Measurements from ENCODE around the gene GSTP1.
"Not testable (repeated sequence)": the region's sequence is repeated elsewhere in the genome, so short reads cannot be mapped to it uniquely, and the experiment has no call there.

Gene GSTP1

DNA sequence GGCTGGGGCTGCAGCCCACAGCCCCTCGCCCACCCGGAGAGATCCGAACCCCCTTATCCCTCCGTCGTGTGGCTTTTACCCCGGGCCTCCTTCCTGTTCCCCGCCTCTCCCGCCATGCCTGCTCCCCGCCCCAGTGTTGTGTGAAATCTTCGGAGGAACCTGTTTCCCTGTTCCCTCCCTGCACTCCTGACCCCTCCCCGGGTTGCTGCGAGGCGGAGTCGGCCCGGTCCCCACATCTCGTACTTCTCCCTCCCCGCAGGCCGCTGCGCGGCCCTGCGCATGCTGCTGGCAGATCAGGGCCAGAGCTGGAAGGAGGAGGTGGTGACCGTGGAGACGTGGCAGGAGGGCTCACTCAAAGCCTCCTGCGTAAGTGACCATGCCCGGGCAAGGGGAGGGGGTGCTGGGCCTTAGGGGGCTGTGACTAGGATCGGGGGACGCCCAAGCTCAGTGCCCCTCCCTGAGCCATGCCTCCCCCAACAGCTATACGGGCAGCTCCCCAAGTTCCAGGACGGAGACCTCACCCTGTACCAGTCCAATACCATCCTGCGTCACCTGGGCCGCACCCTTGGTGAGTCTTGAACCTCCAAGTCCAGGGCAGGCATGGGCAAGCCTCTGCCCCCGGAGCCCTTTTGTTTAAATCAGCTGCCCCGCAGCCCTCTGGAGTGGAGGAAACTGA is 731 bp downstream of the GSTP1 start:
- H3K4me1 Mint-ChIP-seq = peaks cover 44% of the 10 kb centered on the region
- peak overlapping the region; percentile 85 for H3K4me3 Mint-ChIP-seq
- no peaks in the 10 kb centered on the region for H3K27me3 Mint-ChIP-seq
- no peaks in the 10 kb centered on the region for H3K9me3 Mint-ChIP-seq
- H3K27ac Mint-ChIP-seq = peak overlapping the region; percentile 84
- peaks cover 10% of the 10 kb centered on the region for H3K36me3 Mint-ChIP-seq

DNA sequence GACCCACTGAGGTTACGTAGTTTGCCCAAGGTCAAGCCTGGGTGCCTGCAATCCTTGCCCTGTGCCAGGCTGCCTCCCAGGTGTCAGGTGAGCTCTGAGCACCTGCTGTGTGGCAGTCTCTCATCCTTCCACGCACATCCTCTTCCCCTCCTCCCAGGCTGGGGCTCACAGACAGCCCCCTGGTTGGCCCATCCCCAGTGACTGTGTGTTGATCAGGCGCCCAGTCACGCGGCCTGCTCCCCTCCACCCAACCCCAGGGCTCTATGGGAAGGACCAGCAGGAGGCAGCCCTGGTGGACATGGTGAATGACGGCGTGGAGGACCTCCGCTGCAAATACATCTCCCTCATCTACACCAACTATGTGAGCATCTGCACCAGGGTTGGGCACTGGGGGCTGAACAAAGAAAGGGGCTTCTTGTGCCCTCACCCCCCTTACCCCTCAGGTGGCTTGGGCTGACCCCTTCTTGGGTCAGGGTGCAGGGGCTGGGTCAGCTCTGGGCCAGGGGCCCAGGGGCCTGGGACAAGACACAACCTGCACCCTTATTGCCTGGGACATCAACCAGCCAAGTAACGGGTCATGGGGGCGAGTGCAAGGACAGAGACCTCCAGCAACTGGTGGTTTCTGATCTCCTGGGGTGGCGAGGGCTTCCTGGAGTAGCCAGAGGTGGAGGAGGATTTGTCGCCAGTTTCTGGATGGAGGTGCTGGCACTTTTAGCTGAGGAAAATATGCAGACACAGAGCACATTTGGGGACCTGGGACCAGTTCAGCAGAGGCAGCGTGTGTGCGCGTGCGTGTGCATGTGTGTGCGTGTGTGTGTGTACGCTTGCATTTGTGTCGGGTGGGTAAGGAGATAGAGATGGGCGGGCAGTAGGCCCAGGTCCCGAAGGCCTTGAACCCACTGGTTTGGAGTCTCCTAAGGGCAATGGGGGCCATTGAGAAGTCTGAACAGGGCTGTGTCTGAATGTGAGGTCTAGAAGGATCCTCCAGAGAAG is 1.6 kb downstream of the GSTP1 start:
- no peaks in the 10 kb centered on the region for H3K27me3 Mint-ChIP-seq
- H3K36me3 Mint-ChIP-seq = peaks cover 10% of the 10 kb centered on the region
- H3K9me3 Mint-ChIP-seq = no peaks in the 10 kb centered on the region
- peak overlapping the region; percentile 84 for H3K27ac Mint-ChIP-seq
- H3K4me3 Mint-ChIP-seq = peak overlapping the region; percentile 85
- H3K4me1 Mint-ChIP-seq = peaks cover 36% of the 10 kb centered on the region

DNA sequence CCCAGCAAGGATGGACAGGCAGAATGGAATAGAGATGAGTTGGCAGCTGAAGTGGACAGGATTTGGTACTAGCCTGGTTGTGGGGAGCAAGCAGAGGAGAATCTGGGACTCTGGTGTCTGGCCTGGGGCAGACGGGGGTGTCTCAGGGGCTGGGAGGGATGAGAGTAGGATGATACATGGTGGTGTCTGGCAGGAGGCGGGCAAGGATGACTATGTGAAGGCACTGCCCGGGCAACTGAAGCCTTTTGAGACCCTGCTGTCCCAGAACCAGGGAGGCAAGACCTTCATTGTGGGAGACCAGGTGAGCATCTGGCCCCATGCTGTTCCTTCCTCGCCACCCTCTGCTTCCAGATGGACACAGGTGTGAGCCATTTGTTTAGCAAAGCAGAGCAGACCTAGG is 2.3 kb downstream of the GSTP1 start:
- peaks cover 32% of the 10 kb centered on the region for H3K4me1 Mint-ChIP-seq
- peaks cover 10% of the 10 kb centered on the region for H3K36me3 Mint-ChIP-seq
- H3K27ac Mint-ChIP-seq = no peak overlapping the region
- no peaks in the 10 kb centered on the region for H3K27me3 Mint-ChIP-seq
- H3K9me3 Mint-ChIP-seq = no peaks in the 10 kb centered on the region
- no peak overlapping the region for H3K4me3 Mint-ChIP-seq

DNA sequence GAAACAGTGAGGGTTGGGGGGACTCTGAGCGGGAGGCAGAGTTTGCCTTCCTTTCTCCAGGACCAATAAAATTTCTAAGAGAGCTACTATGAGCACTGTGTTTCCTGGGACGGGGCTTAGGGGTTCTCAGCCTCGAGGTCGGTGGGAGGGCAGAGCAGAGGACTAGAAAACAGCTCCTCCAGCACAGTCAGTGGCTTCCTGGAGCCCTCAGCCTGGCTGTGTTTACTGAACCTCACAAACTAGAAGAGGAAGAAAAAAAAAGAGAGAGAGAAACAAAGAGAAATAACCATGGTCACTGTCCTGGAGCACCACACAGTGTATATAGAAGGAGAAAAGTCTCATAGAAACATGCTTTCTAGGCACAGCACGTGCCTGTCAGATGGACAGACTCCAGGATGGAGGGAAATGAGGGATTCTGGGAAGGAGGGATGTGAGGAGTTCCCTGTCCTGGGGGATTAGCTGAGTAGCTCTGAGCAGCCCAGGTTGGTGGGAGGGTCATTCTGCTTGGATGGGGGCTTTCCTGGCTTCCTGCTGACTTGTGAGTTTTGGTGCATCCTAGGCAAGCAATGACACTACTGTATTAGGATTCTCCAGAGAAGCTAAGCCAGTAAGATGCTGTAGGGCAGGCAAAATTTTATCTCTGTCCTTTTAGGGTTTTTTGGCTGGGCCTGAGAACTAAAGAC is 3.1 kb downstream of the GSTP1 start:
- peaks cover 31% of the 10 kb centered on the region for H3K4me1 Mint-ChIP-seq
- H3K36me3 Mint-ChIP-seq = peaks cover 10% of the 10 kb centered on the region
- H3K27me3 Mint-ChIP-seq = no peaks in the 10 kb centered on the region
- H3K9me3 Mint-ChIP-seq = no peaks in the 10 kb centered on the region
- H3K27ac Mint-ChIP-seq = peak overlapping the region; percentile 14
- H3K4me3 Mint-ChIP-seq = no peak overlapping the region

DNA sequence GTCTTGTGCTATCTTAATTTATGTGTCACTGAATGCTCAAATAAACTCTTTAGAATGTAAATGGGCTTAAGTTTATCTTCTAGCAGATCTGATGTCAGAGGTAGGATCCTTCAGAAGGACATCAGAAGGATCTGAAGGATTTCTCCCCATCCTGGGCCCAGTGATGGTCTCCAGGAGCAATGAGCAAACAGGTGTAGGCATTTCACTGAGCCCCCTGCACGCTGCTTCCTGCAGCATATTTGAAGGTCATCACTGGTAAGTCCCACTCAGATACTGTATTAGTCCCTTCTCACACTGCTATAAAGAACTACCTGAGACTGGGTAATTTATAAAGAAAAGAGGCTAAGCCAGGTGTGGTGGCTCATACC is 4.5 kb downstream of the GSTP1 start:
- H3K4me3 Mint-ChIP-seq = no peak overlapping the region
- H3K4me1 Mint-ChIP-seq = peaks cover 18% of the 10 kb centered on the region
- H3K27me3 Mint-ChIP-seq = no peaks in the 10 kb centered on the region
- no peaks in the 10 kb centered on the region for H3K9me3 Mint-ChIP-seq
- peaks cover 10% of the 10 kb centered on the region for H3K36me3 Mint-ChIP-seq
- H3K27ac Mint-ChIP-seq = no peak overlapping the region

DNA sequence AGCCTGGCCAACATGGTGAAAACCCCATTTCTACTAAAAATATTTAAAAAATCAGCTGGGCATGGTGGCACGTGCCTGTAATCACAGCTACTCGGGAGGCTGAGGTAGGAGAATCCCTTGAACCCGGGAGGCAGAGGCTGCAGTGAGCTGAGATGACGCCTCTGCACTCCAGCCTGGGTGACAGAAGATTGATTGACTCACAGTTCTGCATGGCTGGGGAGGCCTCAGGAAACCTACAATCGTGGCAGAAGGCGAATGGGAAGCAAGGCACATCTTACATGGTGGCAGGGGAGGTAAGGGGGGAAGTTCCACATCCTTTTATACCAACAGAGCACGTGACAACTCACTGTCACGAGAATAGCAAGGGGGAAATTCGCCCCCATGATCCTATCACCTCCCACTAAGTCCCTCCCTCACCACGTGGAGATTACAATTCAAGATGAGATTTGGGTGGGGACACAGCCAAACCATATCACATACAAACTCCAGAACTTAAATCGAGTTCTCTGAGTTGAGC is 5.3 kb downstream of the GSTP1 start:
- H3K27ac Mint-ChIP-seq = peak overlapping the region; percentile 46

DNA sequence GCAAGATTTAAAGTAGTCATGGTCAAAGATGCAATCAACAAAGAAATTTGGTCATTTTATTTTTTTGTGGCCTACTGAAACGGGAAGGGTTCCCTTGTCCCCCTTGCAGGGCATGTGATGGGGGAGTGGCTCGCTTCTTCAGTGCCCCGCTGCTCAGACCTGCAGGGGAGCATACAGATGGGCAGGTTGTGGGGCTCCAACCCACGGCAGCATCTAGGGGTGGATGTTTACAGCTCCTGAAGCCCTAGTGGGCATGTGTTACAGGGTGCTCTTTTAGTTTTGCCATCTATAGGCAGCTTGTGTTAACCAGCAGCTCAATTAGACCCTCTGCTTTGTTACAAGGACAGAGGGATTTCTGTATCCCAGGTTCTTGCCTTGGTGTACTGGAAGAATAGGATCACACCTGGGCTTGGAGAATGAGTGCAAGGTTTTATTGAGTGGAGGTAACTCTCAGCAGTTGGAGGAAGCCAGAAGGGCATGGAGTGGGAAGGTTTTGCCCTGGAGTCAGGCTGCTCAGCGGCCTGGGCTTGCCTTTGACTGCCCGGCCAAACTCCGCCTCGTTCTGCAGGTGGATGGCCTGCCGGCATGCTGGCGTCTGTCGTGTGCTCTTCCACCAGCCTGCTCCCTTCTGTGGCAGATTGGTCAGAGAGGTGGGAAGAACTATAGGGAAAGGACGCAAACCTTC is 9.4 kb downstream of the GSTP1 start:
- Mint-ChIP-seq H3K27ac (no peak overlapping the region), H3K9me3 (no peaks in the 10 kb centered on the region), H3K36me3 (no peaks in the 10 kb centered on the region), H3K4me1 (no peaks in the 10 kb centered on the region), H3K4me3 (no peak overlapping the region), H3K27me3 (no peaks in the 10 kb centered on the region)

More for the DNA sequence above, 5.3 kb downstream of the GSTP1 start:
- not testable (repeated sequence) for H3K27me3 Mint-ChIP-seq, H3K4me3 Mint-ChIP-seq, H3K9me3 Mint-ChIP-seq
- peaks cover 14% of the 10 kb centered on the region for H3K4me1 Mint-ChIP-seq
- H3K36me3 Mint-ChIP-seq = peaks cover 10% of the 10 kb centered on the region

DNA sequence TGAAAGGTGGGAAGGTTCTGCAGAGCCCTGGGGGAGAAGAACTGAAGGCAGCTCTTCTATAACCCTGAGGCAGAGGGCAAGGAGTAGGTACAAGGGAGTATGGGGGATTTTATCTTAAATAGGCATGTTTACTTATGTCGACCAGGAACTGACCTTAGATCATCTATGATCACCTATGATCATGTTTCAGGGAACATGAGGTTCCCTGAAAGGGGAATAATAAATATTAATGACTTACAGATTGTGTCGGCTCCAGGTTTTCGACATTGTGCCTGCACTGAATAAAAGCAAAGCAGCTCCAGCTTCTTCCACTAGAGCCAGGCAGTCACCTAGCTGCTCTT is 9.9 kb downstream of the GSTP1 start:
- H3K9me3 Mint-ChIP-seq = no peaks in the 10 kb centered on the region
- H3K27me3 Mint-ChIP-seq = no peaks in the 10 kb centered on the region
- no peaks in the 10 kb centered on the region for H3K4me1 Mint-ChIP-seq
- no peak overlapping the region for H3K4me3 Mint-ChIP-seq
- no peaks in the 10 kb centered on the region for H3K36me3 Mint-ChIP-seq
- H3K27ac Mint-ChIP-seq = no peak overlapping the region

DNA sequence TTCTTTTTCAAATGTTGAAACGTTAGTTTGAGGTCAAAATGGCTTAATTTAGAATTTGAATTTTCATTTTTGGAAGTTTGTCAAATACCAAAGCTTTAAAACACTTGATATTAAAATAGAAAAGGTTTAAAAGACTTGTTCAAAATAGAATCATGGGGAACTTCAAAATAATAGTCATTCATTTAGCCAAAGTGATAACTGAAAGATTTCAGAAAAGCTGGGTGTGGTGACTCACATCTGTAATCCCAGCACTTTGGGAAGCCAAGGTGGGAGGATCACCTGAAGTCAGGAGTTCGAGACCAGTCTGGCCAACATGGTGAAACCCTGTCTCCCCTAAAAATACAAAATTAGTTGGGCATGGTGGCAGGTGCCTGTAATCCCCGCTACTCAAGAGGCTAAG is 10.9 kb downstream of the GSTP1 start:
- Mint-ChIP-seq H3K4me3 (no peak overlapping the region), H3K4me1 (no peaks in the 10 kb centered on the region), H3K36me3 (no peaks in the 10 kb centered on the region), H3K27ac (no peak overlapping the region), H3K9me3 (no peaks in the 10 kb centered on the region), H3K27me3 (no peaks in the 10 kb centered on the region)

DNA sequence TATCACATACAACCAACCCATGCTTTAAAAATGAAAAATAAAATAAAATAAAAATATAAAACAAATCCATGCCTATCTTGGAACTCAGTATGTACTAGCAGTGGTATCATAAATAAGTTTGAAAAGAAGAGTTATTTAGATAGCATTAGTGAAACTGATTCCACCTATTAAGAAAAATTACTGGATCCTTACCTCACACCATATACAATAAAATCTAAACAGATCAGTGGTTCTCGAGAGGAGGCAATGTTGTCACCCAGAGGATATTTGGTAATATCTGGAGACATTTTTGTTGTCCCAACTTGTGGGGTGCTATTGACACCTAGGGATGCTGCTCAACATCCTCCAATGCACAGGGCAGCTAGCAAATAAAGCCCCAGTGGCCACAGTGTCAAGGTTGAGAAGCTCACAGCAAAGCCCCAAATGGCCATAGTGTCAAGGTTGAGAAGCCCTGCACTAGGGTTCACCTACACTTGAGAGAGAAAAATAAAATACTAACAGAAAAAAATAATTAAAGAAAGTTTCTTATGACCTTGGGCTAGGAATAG is 13.2 kb downstream of the GSTP1 start:
- Mint-ChIP-seq H3K4me3 (no peak overlapping the region), H3K4me1 (peaks cover 5% of the 10 kb centered on the region), H3K9me3 (no peaks in the 10 kb centered on the region), H3K36me3 (no peaks in the 10 kb centered on the region), H3K27ac (peak overlapping the region; percentile 62), H3K27me3 (peaks cover 5% of the 10 kb centered on the region)

DNA sequence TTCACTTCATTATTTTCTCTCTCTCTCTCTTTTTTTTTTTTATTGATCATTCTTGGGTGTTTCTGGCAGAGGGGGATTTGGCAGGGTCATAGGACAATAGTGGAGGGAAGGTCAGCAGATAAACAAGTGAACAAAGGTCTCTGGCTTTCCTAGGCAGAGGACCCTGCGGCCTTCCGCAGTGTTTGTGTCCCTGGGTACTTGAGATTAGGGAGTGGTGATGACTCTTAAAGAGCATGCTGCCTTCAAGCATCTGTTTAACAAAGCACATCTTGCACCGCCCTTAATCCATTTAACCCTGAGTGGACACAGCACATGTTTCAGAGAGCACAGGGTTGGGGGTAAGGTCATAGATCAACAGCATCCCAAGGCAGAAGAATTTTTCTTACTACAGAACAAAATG is 13.8 kb downstream of the GSTP1 start:
- not testable (repeated sequence) for H3K36me3 Mint-ChIP-seq, H3K27me3 Mint-ChIP-seq, H3K4me1 Mint-ChIP-seq, H3K27ac Mint-ChIP-seq, H3K4me3 Mint-ChIP-seq, H3K9me3 Mint-ChIP-seq

DNA sequence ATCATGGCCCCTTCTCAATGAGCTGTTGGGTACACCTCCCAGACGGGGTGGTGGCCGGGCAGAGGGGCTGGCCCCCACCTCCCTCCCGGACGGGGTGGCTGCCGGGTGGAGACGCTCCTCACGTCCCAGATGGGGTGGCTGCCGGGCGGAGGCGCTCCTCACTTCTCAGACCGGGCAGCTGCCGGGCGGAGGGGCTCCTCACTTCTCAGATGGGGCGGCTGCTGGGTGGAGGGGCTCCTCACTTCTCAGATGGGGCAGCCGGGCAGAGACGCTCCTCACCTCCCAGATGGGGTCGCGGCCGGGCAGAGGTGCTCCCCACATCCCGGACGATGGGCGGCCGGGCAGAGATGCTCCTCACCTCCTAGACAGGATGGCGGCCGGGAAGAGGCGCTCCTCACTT is 14.4 kb downstream of the GSTP1 start:
- not testable (repeated sequence) for H3K27ac Mint-ChIP-seq, H3K4me1 Mint-ChIP-seq, H3K4me3 Mint-ChIP-seq, H3K9me3 Mint-ChIP-seq, H3K36me3 Mint-ChIP-seq, H3K27me3 Mint-ChIP-seq

DNA sequence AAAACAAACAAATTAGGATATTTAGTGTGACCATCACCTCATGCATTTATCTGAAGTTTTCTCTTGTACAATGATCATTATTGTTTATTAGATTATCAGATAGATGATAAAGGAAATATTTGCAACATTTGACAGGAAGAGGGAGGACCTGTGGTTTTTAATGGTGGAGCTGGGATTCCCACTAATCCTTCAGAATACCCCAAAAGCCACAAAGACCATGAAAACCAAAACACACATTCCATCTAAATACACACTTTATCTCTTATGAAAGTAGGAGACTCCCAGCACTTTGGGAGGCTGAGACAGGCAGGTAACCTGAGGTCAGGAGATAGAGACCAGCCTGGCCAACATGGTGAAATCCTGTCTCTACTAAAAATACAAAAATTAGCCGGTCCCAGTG is 15.5 kb downstream of the GSTP1 start:
- Mint-ChIP-seq H3K9me3 (no peaks in the 10 kb centered on the region), H3K4me3 (no peak overlapping the region), H3K27ac (no peak overlapping the region)

DNA sequence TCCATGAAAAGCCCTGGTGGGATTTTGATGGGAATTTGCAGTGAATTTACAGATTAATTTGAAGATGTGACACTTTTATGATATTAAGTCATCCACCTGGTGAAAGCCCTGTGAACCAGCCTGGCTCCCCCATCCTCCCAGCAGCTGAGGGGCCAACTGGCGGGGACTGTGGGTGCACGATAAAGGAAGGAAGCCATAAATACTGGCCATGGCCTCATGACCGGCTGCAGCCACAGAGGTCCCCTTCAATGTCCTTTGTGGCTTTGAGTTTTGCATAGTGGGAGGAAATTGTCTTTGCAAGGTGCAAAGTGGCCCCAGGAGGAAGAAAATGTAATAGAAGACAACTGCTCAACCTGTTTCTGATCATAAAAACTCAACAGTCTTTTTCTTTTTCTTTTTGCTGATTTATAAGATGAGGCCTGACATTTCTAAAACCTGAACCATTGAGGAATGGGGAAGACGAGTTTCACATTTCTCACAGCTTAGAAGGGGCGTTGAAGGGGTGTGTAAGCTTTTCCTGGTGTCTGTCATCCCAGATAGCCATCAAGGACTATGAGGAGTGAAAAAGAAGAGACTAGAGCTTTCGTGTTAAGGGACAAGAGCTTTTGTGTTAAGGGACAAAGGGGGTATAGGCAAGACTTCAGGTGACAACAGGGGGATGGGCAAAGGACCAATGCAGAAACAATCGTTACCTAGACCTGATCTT is 16.9 kb downstream of the GSTP1 start:
- H3K36me3 Mint-ChIP-seq = peaks cover 1% of the 10 kb centered on the region
- peaks cover 5% of the 10 kb centered on the region for H3K4me1 Mint-ChIP-seq
- H3K27me3 Mint-ChIP-seq = peaks cover 5% of the 10 kb centered on the region
- no peaks in the 10 kb centered on the region for H3K9me3 Mint-ChIP-seq
- no peak overlapping the region for H3K27ac Mint-ChIP-seq
- no peak overlapping the region for H3K4me3 Mint-ChIP-seq

More for the DNA sequence above, 15.5 kb downstream of the GSTP1 start:
- Mint-ChIP-seq H3K4me1 (peaks cover 5% of the 10 kb centered on the region), H3K27me3 (peaks cover 5% of the 10 kb centered on the region), H3K36me3 (no peaks in the 10 kb centered on the region)

DNA sequence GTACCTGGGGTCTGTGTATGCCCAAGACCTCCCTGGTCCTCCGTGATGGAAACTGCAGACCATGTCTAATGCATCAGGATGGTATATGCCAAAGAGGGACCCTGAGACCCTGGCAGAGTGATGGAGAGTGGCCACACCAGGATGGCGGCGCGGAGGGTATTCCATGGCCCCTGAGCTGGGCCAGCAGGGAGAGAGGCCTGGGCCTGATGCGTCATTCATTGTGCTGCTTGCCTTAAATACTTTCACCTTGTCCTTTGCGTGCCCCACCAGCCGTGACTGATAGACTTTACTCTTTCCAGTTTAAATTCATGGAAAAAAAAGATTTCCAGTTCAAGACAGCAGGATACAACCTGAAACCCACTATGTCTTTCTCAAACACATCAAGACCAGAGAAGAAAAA is 17.5 kb downstream of the GSTP1 start:
- Mint-ChIP-seq H3K36me3 (peaks cover 1% of the 10 kb centered on the region), H3K4me1 (peaks cover 10% of the 10 kb centered on the region), H3K27me3 (peaks cover 5% of the 10 kb centered on the region), H3K27ac (no peak overlapping the region), H3K4me3 (no peak overlapping the region), H3K9me3 (no peaks in the 10 kb centered on the region)

Measured in activated naive CD4-positive, alpha-beta T cell treated with anti-CD3 and anti-CD28 coated beads, Interleukin-2, amount 50 U/mL, for 24 hours (primary cell).